ENCODE data around the gene KRTAP4-11.

DNA sequence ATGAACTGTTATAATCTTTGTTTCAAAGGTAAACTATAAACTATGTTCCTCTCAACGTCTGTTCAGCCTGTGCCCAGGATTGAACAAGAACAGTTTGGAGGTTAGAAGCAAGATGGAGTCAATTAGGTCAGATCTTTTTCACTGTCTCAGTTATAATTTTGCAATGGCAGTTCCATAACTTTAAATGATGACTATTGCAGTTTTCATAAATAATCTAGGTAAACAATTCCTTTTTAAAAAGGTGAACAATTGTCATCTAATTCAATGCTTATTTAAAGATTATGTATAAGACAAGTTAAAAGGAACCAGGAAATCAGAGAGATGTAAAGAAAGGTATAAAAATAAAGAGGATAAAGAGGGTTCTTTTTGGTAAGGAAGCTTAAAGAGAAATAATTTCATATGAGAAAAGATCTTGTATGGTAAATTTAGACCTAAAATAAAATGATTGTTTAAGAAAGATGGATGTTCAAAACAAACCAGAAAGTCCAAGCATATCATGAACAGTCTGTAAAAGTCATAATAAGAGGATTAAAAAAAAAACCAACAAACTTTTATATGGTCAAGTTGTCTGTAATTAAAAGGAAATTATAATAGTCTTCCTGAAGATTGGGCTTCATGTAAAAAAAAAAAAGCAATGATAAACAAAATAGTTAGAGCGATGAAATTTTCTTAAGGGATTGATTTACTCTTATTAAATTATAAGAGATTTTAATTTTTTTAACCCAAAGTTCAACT is 6.9 kb downstream of the KRTAP4-11 start:
- TF ChIP-seq, protein P1, sequence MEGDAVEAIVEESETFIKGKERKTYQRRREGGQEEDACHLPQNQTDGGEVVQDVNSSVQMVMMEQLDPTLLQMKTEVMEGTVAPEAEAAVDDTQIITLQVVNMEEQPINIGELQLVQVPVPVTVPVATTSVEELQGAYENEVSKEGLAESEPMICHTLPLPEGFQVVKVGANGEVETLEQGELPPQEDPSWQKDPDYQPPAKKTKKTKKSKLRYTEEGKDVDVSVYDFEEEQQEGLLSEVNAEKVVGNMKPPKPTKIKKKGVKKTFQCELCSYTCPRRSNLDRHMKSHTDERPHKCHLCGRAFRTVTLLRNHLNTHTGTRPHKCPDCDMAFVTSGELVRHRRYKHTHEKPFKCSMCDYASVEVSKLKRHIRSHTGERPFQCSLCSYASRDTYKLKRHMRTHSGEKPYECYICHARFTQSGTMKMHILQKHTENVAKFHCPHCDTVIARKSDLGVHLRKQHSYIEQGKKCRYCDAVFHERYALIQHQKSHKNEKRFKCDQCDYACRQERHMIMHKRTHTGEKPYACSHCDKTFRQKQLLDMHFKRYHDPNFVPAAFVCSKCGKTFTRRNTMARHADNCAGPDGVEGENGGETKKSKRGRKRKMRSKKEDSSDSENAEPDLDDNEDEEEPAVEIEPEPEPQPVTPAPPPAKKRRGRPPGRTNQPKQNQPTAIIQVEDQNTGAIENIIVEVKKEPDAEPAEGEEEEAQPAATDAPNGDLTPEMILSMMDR (conservative IDR thresholded peaks at IDR 0.05 in 1 of 2, IDR thresholded peaks at IDR 0.05 in 1 of 2; ENCODE audit: low read depth in 1 of 2, low read length in 2 of 2), result no peak
- no peak for TF ChIP-seq EZH2 (IDR thresholded peaks at IDR 0.05; ENCODE audit: low read length, missing control alignments)
